HCT116 (cell line): ENCODE data around the gene PHLDA1. TPM values are rescaled to one million over a fixed set of nuclear protein-coding genes. Genes with fewer than 3 reads are reported as not detected.

Experiments used
- CBX3 ChIP-seq: IDR thresholded peaks from 2 replicates; pipeline ENCODE4 v1.6.1; 2012; ENCODE audit warnings: low read depth
- CEBPB ChIP-seq: IDR thresholded peaks from 2 replicates; pipeline ENCODE4 v1.6.1; 2012; ENCODE audit warnings: low read depth
- EGR1 ChIP-seq: IDR thresholded peaks from 2 replicates; pipeline ENCODE4 v1.6.1; 2012; ENCODE audit warnings: low read depth
- EZH2phosphoT487 ChIP-seq: fragments of 200-600 bp; IDR thresholded peaks from 2 replicates; pipeline ENCODE4 v1.6.1; 2018; ENCODE audit warnings: antibody characterized with exemption, borderline replicate concordance
- FOSL1 ChIP-seq: IDR thresholded peaks from 2 replicates; pipeline ENCODE4 v1.6.1; 2012; ENCODE audit warnings: low read depth
- POLR2AphosphoS5 ChIP-seq: IDR thresholded peaks from 2 replicates; pipeline ENCODE4 v1.6.1; 2011; ENCODE audit warnings: mild to moderate bottlenecking, low read depth, low read length, moderate library complexity
- SIN3A ChIP-seq: IDR thresholded peaks from 2 replicates; pipeline ENCODE4 v1.6.1; 2012; ENCODE audit warnings: low read depth
- SP1 ChIP-seq: IDR thresholded peaks from 2 replicates; pipeline ENCODE4 v1.6.1; 2012; ENCODE audit warnings: low read depth
- YY1 ChIP-seq: IDR thresholded peaks from 2 replicates; pipeline ENCODE4 v1.6.1; 2011; ENCODE audit warnings: low read length, low read depth, moderate library complexity, mild to moderate bottlenecking; ENCODE audit not compliant: insufficient replicate concordance; ENCODE audit errors: extremely low read depth
- total RNA-seq: library from RNA; stranded (reverse); gene quantifications from one replicate; pipeline ENCODE4 v1.2.1, GENCODE V29; 2021; ENCODE audit not compliant: unreplicated experiment
- TF ChIP-seq, protein P1 (sequence below), 3 experiments: fragments of 200-600 bp in 1 of 3; sonication (generic) in 1 of 3; IDR thresholded peaks in 2 of 3; conservative IDR thresholded peaks in 1 of 3; 2 replicates each; pipeline ENCODE4 v1.5.1; 2012 to 2017; ENCODE audit warnings: low read depth in 2 of 3, low read length in 2 of 3, antibody characterized with exemption in 1 of 3, borderline replicate concordance in 1 of 3, control low read depth in 1 of 3, mild to moderate bottlenecking in 1 of 3, mixed read lengths in 1 of 3, mixed run types in 1 of 3, moderate library complexity in 1 of 3; ENCODE audit not compliant: insufficient read depth in 1 of 3
- TF ChIP-seq, protein P2 (sequence below): IDR thresholded peaks from 2 replicates; pipeline ENCODE4 v1.6.1; 2011; ENCODE audit warnings: mild to moderate bottlenecking, low read length, moderate library complexity; ENCODE audit not compliant: insufficient replicate concordance; ENCODE audit errors: extremely low read depth

Gene PHLDA1
- total RNA-seq, 1 experiment from 2014 or later: 231 TPM

DNA sequence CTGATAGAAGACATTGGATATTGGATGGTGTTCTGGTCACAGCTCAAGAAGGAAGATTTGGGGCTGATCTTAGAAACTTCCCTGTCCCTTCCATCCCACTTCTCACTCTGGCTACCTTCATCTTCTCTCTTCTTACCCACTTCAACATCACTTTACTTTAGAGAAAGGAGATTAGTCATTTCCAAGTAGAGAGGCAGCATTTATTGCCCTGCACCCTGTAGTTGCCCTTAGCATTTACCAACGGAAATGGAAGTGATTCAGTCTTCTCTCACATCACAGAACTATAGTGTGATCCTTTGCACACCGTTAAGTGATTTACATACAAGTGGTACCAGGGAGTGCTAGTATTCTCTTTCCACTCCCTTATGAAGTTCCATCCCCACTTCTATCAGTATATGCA, 52.4 kb downstream of the PHLDA1 start (continued):
- TF ChIP-seq, protein P1, sequence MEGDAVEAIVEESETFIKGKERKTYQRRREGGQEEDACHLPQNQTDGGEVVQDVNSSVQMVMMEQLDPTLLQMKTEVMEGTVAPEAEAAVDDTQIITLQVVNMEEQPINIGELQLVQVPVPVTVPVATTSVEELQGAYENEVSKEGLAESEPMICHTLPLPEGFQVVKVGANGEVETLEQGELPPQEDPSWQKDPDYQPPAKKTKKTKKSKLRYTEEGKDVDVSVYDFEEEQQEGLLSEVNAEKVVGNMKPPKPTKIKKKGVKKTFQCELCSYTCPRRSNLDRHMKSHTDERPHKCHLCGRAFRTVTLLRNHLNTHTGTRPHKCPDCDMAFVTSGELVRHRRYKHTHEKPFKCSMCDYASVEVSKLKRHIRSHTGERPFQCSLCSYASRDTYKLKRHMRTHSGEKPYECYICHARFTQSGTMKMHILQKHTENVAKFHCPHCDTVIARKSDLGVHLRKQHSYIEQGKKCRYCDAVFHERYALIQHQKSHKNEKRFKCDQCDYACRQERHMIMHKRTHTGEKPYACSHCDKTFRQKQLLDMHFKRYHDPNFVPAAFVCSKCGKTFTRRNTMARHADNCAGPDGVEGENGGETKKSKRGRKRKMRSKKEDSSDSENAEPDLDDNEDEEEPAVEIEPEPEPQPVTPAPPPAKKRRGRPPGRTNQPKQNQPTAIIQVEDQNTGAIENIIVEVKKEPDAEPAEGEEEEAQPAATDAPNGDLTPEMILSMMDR (IDR thresholded peaks at IDR 0.05 in 2 of 3, conservative IDR thresholded peaks at IDR 0.05 in 1 of 3; ENCODE audit: borderline replicate concordance in 1 of 3, insufficient read depth in 1 of 3, low read depth in 2 of 3, low read length in 2 of 3): no peak
- 0 out of 2 replicates have a peak, but pooled peaks have one; percentile 13 for TF ChIP-seq EGR1
- no peak for TF ChIP-seq POLR2AphosphoS5
- peak; percentile 7 for TF ChIP-seq YY1
- TF ChIP-seq SIN3A: 0 out of 2 replicates have a peak, but pooled peaks have one; percentile 39
- TF ChIP-seq FOSL1: peak; percentile 49
- TF ChIP-seq EZH2phosphoT487: no peak
- peak; percentile 57; the same call in 1 of the 2 replicates for TF ChIP-seq CEBPB
- peak; percentile 88 for TF ChIP-seq SP1
- TF ChIP-seq CBX3: peak; percentile 54; the same call in 1 of the 2 replicates
- TF ChIP-seq, protein P2, sequence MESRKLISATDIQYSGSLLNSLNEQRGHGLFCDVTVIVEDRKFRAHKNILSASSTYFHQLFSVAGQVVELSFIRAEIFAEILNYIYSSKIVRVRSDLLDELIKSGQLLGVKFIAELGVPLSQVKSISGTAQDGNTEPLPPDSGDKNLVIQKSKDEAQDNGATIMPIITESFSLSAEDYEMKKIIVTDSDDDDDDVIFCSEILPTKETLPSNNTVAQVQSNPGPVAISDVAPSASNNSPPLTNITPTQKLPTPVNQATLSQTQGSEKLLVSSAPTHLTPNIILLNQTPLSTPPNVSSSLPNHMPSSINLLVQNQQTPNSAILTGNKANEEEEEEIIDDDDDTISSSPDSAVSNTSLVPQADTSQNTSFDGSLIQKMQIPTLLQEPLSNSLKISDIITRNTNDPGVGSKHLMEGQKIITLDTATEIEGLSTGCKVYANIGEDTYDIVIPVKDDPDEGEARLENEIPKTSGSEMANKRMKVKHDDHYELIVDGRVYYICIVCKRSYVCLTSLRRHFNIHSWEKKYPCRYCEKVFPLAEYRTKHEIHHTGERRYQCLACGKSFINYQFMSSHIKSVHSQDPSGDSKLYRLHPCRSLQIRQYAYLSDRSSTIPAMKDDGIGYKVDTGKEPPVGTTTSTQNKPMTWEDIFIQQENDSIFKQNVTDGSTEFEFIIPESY: no peak
